GM21360 (cell line): ENCODE results near the gene MRPL2.

Source experiments
- ATAC-seq: cut with Tn5 transposase; IDR thresholded peaks from one replicate; pipeline ENCODE4 v1.9.1; 2021; ENCODE audit warnings: mild to moderate bottlenecking, moderate library complexity; ENCODE audit not compliant: unreplicated experiment

MRPL2 gene

GRCh38 chr6:43021270-43022047 lies 37.8 kb downstream of the MRPL2 start, which contains the start of gene RRP36:
Gene RRP36 (plus strand): TSS chr6:43021623. CDS start chr6:43021655, 32 bp downstream.
- no peak for ATAC-seq

- ATAC-seq = no peak
These were observed 38.4 kb downstream of the MRPL2 start for GRCh38 chr6:43020847-43021246.

GRCh38 chr6:43020052-43020705 lies 39.1 kb downstream of the MRPL2 start:
- no peak for ATAC-seq

- no peak for ATAC-seq
These were observed 40.1 kb downstream of the MRPL2 start for GRCh38 chr6:43019152-43019551.

- no peak for ATAC-seq
These were observed 42.3 kb downstream of the MRPL2 start for GRCh38 chr6:43016943-43017334.

GRCh38 chr6:43016176-43016942 lies 42.9 kb downstream of the MRPL2 start:
- ATAC-seq = no peak

- ATAC-seq = no peak
These were observed 44.8 kb downstream of the MRPL2 start for GRCh38 chr6:43014434-43014909.

- ATAC-seq = peak; percentile 86
These were observed 45.3 kb downstream of the MRPL2 start, which contains the start of the genes KLHDC3 and MEA1 for GRCh38 chr6:43013843-43014433. Gene KLHDC3 (plus strand): TSS chr6:43014249. CDS start chr6:43017193, 2,944 bp downstream. Gene MEA1 (minus strand): TSS chr6:43013946. CDS start chr6:43013813, 133 bp downstream.

- ATAC-seq = peak; percentile 21
These were observed 46.0 kb downstream of the MRPL2 start for GRCh38 chr6:43013097-43013842.

GRCh38 chr6:43012364-43012763 lies 46.9 kb downstream of the MRPL2 start:
- no peak for ATAC-seq

GRCh38 chr6:43011207-43011606 lies 48.0 kb downstream of the MRPL2 start:
- no peak for ATAC-seq

GRCh38 chr6:43009124-43009523 lies 50.1 kb downstream of the MRPL2 start:
- no peak for ATAC-seq

- ATAC-seq = no peak
These were observed 52.1 kb downstream of the MRPL2 start for GRCh38 chr6:43007126-43007525.

GRCh38 chr6:43006251-43006650 lies 53.0 kb downstream of the MRPL2 start:
- ATAC-seq = no peak

GRCh38 chr6:43005844-43006243 lies 53.4 kb downstream of the MRPL2 start:
- ATAC-seq = no peak
